Activated naive CD4-positive, alpha-beta T cell treated with anti-CD3 and anti-CD28 coated beads, Interleukin-2, amount 50 U/mL, for 24 hours (primary cell): ENCODE data around the gene ABCG1.

Source experiments
- H3K27ac Mint-ChIP-seq: one replicate; pipeline ENCODE4 v1.8.0; 2021; ENCODE audit warnings: mild to moderate bottlenecking, mixed read lengths
- H3K27me3 Mint-ChIP-seq: one replicate; pipeline ENCODE4 v1.8.0; 2021; ENCODE audit warnings: mixed read lengths
- H3K36me3 Mint-ChIP-seq: one replicate; pipeline ENCODE4 v1.8.0; 2021; ENCODE audit warnings: mixed read lengths
- H3K4me1 Mint-ChIP-seq: one replicate; pipeline ENCODE4 v1.8.0; 2021; ENCODE audit warnings: mixed read lengths
- H3K4me3 Mint-ChIP-seq: one replicate; pipeline ENCODE4 v1.8.0; 2021; ENCODE audit warnings: mild to moderate bottlenecking, mixed read lengths
- H3K9me3 Mint-ChIP-seq: one replicate; pipeline ENCODE4 v1.8.0; 2021; ENCODE audit warnings: mixed read lengths

Gene ABCG1

GRCh38 chr21:42276076-42276475, 57.1 kb downstream of the ABCG1 start:
- H3K4me1 Mint-ChIP-seq = no peaks in the 10 kb centered on the region
- H3K4me3 Mint-ChIP-seq = no peak overlapping the region
- no peak overlapping the region for H3K27ac Mint-ChIP-seq
- no peaks in the 10 kb centered on the region for H3K9me3 Mint-ChIP-seq
- H3K27me3 Mint-ChIP-seq = no peaks in the 10 kb centered on the region
- H3K36me3 Mint-ChIP-seq = peaks cover 7% of the 10 kb centered on the region

GRCh38 chr21:42276526-42277154, 57.7 kb downstream of the ABCG1 start:
- Mint-ChIP-seq H3K4me3 (no peak overlapping the region), H3K9me3 (no peaks in the 10 kb centered on the region), H3K4me1 (no peaks in the 10 kb centered on the region), H3K27me3 (no peaks in the 10 kb centered on the region), H3K27ac (no peak overlapping the region), H3K36me3 (peaks cover 7% of the 10 kb centered on the region)

GRCh38 chr21:42277593-42277992, 58.7 kb downstream of the ABCG1 start:
- no peaks in the 10 kb centered on the region for H3K4me1 Mint-ChIP-seq
- peak overlapping the region; percentile 17 for H3K27ac Mint-ChIP-seq
- H3K36me3 Mint-ChIP-seq = peaks cover 7% of the 10 kb centered on the region
- H3K27me3 Mint-ChIP-seq = no peaks in the 10 kb centered on the region
- no peak overlapping the region for H3K4me3 Mint-ChIP-seq
- H3K9me3 Mint-ChIP-seq = no peaks in the 10 kb centered on the region

GRCh38 chr21:42278451-42279149, 59.7 kb downstream of the ABCG1 start:
- H3K4me3 Mint-ChIP-seq = no peak overlapping the region
- H3K27ac Mint-ChIP-seq = no peak overlapping the region
- peaks cover 7% of the 10 kb centered on the region for H3K36me3 Mint-ChIP-seq
- H3K4me1 Mint-ChIP-seq = no peaks in the 10 kb centered on the region
- H3K9me3 Mint-ChIP-seq = no peaks in the 10 kb centered on the region
- H3K27me3 Mint-ChIP-seq = no peaks in the 10 kb centered on the region

- no peaks in the 10 kb centered on the region for H3K27me3 Mint-ChIP-seq
Measured at GRCh38 chr21:42279341-42279871, 60.5 kb downstream of the ABCG1 start.

GRCh38 chr21:42279888-42280287, 60.9 kb downstream of the ABCG1 start:
- Mint-ChIP-seq H3K36me3 (peaks cover 7% of the 10 kb centered on the region), H3K27ac (no peak overlapping the region), H3K9me3 (no peaks in the 10 kb centered on the region), H3K4me1 (no peaks in the 10 kb centered on the region), H3K4me3 (no peak overlapping the region), H3K27me3 (no peaks in the 10 kb centered on the region)

More at GRCh38 chr21:42279341-42279871, 60.5 kb downstream of the ABCG1 start:
- Mint-ChIP-seq H3K4me1 (no peaks in the 10 kb centered on the region), H3K27ac (no peak overlapping the region), H3K36me3 (peaks cover 7% of the 10 kb centered on the region), H3K9me3 (no peaks in the 10 kb centered on the region), H3K4me3 (no peak overlapping the region)

GRCh38 chr21:42280356-42281180, 61.6 kb downstream of the ABCG1 start:
- H3K27me3 Mint-ChIP-seq = no peaks in the 10 kb centered on the region
- peaks cover 7% of the 10 kb centered on the region for H3K36me3 Mint-ChIP-seq
- no peak overlapping the region for H3K4me3 Mint-ChIP-seq
- no peak overlapping the region for H3K27ac Mint-ChIP-seq
- no peaks in the 10 kb centered on the region for H3K9me3 Mint-ChIP-seq
- no peaks in the 10 kb centered on the region for H3K4me1 Mint-ChIP-seq

GRCh38 chr21:42281181-42281680, 62.3 kb downstream of the ABCG1 start:
- Mint-ChIP-seq H3K36me3 (peaks cover 7% of the 10 kb centered on the region), H3K4me3 (no peak overlapping the region), H3K4me1 (no peaks in the 10 kb centered on the region), H3K27ac (no peak overlapping the region), H3K27me3 (no peaks in the 10 kb centered on the region), H3K9me3 (no peaks in the 10 kb centered on the region)

GRCh38 chr21:42282021-42282420, 63.1 kb downstream of the ABCG1 start:
- Mint-ChIP-seq H3K36me3 (peaks cover 7% of the 10 kb centered on the region), H3K9me3 (no peaks in the 10 kb centered on the region), H3K4me1 (no peaks in the 10 kb centered on the region), H3K4me3 (no peak overlapping the region), H3K27me3 (no peaks in the 10 kb centered on the region), H3K27ac (no peak overlapping the region)

- Mint-ChIP-seq H3K4me3 (no peak overlapping the region), H3K27ac (no peak overlapping the region), H3K4me1 (no peaks in the 10 kb centered on the region), H3K9me3 (no peaks in the 10 kb centered on the region), H3K27me3 (no peaks in the 10 kb centered on the region), H3K36me3 (peaks cover 7% of the 10 kb centered on the region)
Measured at GRCh38 chr21:42282715-42283114, 63.8 kb downstream of the ABCG1 start.

- no peaks in the 10 kb centered on the region for H3K27me3 Mint-ChIP-seq
- H3K4me1 Mint-ChIP-seq = no peaks in the 10 kb centered on the region
- H3K4me3 Mint-ChIP-seq = no peak overlapping the region
- no peaks in the 10 kb centered on the region for H3K9me3 Mint-ChIP-seq
- no peak overlapping the region for H3K27ac Mint-ChIP-seq
- H3K36me3 Mint-ChIP-seq = peaks cover 11% of the 10 kb centered on the region
Measured at GRCh38 chr21:42285569-42286245, 66.8 kb downstream of the ABCG1 start.

- Mint-ChIP-seq H3K4me1 (no peaks in the 10 kb centered on the region), H3K4me3 (no peak overlapping the region), H3K9me3 (no peaks in the 10 kb centered on the region), H3K27me3 (no peaks in the 10 kb centered on the region), H3K27ac (peak overlapping the region; percentile 53), H3K36me3 (peaks cover 11% of the 10 kb centered on the region)
Measured at GRCh38 chr21:42286416-42286815, 67.5 kb downstream of the ABCG1 start.

GRCh38 chr21:42287193-42288083, 68.5 kb downstream of the ABCG1 start:
- Mint-ChIP-seq H3K27me3 (no peaks in the 10 kb centered on the region), H3K4me3 (no peak overlapping the region), H3K36me3 (peaks cover 11% of the 10 kb centered on the region), H3K9me3 (no peaks in the 10 kb centered on the region), H3K27ac (peak overlapping the region; percentile 30), H3K4me1 (no peaks in the 10 kb centered on the region)

GRCh38 chr21:42288962-42289361, 70.0 kb downstream of the ABCG1 start:
- H3K4me3 Mint-ChIP-seq = no peak overlapping the region
- H3K27me3 Mint-ChIP-seq = no peaks in the 10 kb centered on the region
- H3K36me3 Mint-ChIP-seq = peaks cover 11% of the 10 kb centered on the region
- no peak overlapping the region for H3K27ac Mint-ChIP-seq
- H3K9me3 Mint-ChIP-seq = no peaks in the 10 kb centered on the region
- H3K4me1 Mint-ChIP-seq = no peaks in the 10 kb centered on the region
